Ovary (tissue), 3 donors: ENCODE results near the gene ESAM.

Experiments used
- CTCF ChIP-seq, 3 donors: fragments of 450-650 bp in 2 of 3; fragments of 200-600 bp in 1 of 3; IDR thresholded peaks; one replicate each; pipeline versions ENCODE4 v1.5.1 to v1.8.0; 2016 to 2022; ENCODE audit warnings: antibody characterized with exemption in 3 of 3, mild to moderate bottlenecking in 1 of 3
- EP300 ChIP-seq: sonication (generic); formaldehyde crosslinking; IDR thresholded peaks from one replicate; pipeline ENCODE4 v1.6.1; 2017; ENCODE audit warnings: antibody characterized with exemption
- POLR2A ChIP-seq: fragments of 450-650 bp; IDR thresholded peaks from one replicate; pipeline ENCODE4 v1.6.1; 2017; ENCODE audit warnings: antibody characterized with exemption, mild to moderate bottlenecking, moderate library complexity
- donor health status: DM: no; HTN: no; CAD: no.

GRCh38 chr11:124762105-124762623, at the start of gene ESAM:
- no peak for TF ChIP-seq CTCF (IDR thresholded peaks at IDR 0.05)
- no peak for TF ChIP-seq POLR2A
- no peak for TF ChIP-seq EP300
